Osteocyte (in vitro differentiated cells): ENCODE measurements around the gene GOLPH3L. TPM values are rescaled to one million over a fixed set of nuclear protein-coding genes. Genes with fewer than 3 reads are reported as not detected.
A peak's percentile ranks its signal among the peaks of the same experiment; 100 is the strongest.

Experiments
- DNase-seq: peaks from one replicate; pipeline ENCODE4 v3.0.0; 2021; ENCODE audit warnings: mixed read lengths; ENCODE audit not compliant: unreplicated experiment; ENCODE audit errors: extremely low spot score
- H3K27ac Mint-ChIP-seq: one replicate; pipeline ENCODE4 v1.8.0; 2021; ENCODE audit warnings: mild to moderate bottlenecking, mixed read lengths; ENCODE audit not compliant: unreplicated experiment
- H3K27me3 Mint-ChIP-seq: one replicate; pipeline ENCODE4 v1.8.0; 2021; ENCODE audit warnings: mixed read lengths; ENCODE audit not compliant: unreplicated experiment
- H3K36me3 Mint-ChIP-seq: one replicate; pipeline ENCODE4 v1.8.0; 2021; ENCODE audit warnings: mixed read lengths; ENCODE audit not compliant: unreplicated experiment
- H3K4me1 Mint-ChIP-seq: one replicate; pipeline ENCODE4 v1.8.0; 2021; ENCODE audit warnings: mixed read lengths; ENCODE audit not compliant: unreplicated experiment
- H3K4me3 Mint-ChIP-seq: one replicate; pipeline ENCODE4 v1.8.0; 2021; ENCODE audit warnings: mild to moderate bottlenecking, moderate library complexity, mixed read lengths; ENCODE audit not compliant: unreplicated experiment
- H3K9me3 Mint-ChIP-seq: one replicate; pipeline ENCODE4 v1.8.0; 2021; ENCODE audit warnings: mixed read lengths; ENCODE audit not compliant: unreplicated experiment
- total RNA-seq: library from RNA; stranded (reverse); gene quantifications from 2 replicates; pipeline ENCODE4 v1.2.1, GENCODE V29; 2021
- TF ChIP-seq, protein P1 (sequence below): fragments of 200-600 bp; sonication (generic); IDR thresholded peaks from 2 replicates; pipeline ENCODE4 v1.5.0; 2021; ENCODE audit warnings: antibody characterized with exemption, mild to moderate bottlenecking, moderate library complexity

GOLPH3L gene
- total RNA-seq, 1 donor from 2014 or later, result 27.4 TPM

DNA sequence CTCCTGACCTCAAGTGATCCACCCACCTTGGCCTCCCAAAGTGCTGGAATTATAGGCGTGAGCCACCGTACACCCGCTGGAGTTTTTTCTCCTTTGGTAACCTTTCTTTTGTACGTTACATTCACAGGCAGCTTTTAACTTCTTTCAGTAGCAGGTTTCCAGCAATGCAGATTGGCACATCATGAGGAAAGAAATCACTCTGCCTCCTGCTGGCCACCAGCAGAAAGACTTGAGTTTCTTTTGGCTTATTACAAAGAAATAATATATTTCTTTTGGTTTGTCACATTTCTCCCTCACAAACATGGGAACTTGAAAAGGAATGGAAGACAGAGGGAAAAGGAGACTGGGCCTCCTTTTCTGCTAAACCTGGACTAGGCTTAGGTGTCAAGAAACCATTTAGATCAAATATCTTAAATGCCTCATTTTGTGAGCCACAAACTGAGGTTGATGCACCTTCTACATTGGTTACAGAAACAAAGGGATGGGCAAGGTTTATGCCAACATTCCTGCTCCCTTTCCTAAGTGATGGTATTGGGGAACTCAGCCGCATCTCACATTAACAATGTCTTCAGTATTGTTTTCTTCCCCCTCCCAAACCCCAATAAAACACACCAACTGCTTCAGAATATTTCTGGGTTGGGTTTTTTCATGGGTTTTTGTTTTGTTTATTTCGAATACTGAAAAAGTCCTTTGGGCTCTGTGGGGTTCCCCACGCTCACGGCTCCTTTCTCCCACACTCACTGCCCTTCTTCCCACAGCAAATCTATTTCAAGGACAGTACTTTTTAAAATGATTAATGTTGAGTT, 75.3 kb downstream of the GOLPH3L start:
- H3K9me3 Mint-ChIP-seq, result no peaks in the 10 kb centered on the region
- TF ChIP-seq, protein P1, sequence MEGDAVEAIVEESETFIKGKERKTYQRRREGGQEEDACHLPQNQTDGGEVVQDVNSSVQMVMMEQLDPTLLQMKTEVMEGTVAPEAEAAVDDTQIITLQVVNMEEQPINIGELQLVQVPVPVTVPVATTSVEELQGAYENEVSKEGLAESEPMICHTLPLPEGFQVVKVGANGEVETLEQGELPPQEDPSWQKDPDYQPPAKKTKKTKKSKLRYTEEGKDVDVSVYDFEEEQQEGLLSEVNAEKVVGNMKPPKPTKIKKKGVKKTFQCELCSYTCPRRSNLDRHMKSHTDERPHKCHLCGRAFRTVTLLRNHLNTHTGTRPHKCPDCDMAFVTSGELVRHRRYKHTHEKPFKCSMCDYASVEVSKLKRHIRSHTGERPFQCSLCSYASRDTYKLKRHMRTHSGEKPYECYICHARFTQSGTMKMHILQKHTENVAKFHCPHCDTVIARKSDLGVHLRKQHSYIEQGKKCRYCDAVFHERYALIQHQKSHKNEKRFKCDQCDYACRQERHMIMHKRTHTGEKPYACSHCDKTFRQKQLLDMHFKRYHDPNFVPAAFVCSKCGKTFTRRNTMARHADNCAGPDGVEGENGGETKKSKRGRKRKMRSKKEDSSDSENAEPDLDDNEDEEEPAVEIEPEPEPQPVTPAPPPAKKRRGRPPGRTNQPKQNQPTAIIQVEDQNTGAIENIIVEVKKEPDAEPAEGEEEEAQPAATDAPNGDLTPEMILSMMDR, result peak; percentile 74
- DNase-seq, result no peak
- peaks cover 37% of the 10 kb centered on the region for H3K4me1 Mint-ChIP-seq
- no peak overlapping the region for H3K4me3 Mint-ChIP-seq
- H3K36me3 Mint-ChIP-seq, result peaks cover 38% of the 10 kb centered on the region
- H3K27ac Mint-ChIP-seq, result peak overlapping the region; percentile 39
- H3K27me3 Mint-ChIP-seq, result no peaks in the 10 kb centered on the region

DNA sequence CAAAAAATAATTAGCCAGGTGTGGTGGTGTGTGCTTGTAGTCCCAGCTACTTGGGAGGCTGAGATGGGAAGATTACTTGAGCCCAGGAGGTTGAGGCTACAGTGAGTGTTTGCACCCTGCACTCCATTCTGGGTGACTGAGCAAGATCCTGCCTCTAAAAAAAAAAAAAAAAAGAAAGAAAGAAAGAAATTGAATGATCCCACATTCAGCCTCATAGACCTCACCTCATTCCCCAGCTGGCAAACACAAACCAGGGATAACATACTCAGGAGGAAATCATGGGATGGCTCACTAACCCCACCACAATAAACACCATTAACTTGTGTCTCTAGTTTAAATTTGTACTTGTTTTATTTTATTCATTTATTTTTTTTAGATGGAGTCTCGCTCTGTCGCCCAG, 76.0 kb downstream of the GOLPH3L start:
- peaks cover 37% of the 10 kb centered on the region for H3K4me1 Mint-ChIP-seq
- TF ChIP-seq, protein P1, result no peak
- H3K4me3 Mint-ChIP-seq, result no peak overlapping the region
- H3K36me3 Mint-ChIP-seq, result peaks cover 41% of the 10 kb centered on the region
- DNase-seq, result no peak
- H3K9me3 Mint-ChIP-seq, result no peaks in the 10 kb centered on the region
- no peaks in the 10 kb centered on the region for H3K27me3 Mint-ChIP-seq
- no peak overlapping the region for H3K27ac Mint-ChIP-seq

DNA sequence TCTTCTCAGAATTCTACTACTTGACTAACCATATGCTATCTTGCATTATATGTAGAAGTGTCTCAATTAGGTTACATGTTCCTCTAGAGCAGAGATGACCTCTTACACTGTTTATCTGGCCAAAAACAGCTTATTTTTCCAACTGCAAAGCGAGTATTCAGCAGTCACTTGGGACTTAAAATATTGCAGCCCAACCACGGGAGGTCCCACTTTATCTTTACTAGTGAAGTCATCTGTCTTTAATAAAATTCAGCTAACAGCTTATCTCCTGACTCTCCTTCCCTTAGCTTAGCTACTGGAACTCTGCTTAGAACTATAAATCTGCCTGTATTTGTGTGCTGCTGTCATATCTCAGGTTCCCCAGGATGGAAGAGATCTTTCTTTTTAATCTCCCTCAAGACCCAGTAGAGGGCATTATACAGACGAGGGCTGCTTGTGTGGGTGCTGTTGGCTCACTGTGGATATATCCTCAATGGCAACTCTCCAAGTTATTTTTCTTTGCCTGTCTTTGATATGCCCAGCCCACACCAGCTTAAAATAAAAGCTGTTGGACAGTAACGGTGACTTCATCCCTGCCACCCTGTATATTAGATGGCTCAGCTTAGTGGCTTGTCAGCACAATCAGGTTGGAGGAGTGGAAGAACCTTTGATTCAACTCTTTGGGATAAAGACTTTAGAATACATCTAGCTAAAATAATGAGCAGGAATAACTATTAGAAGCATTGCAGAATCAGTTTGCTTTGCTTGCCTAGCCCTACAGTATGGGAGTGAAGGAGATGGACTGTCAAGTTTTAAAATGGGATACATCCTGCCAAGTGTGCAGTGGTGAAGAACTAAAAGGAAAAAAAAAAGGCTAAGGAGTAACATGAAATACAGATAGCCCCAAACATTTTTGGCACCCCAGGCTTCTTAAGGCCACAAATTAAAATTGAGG, 77.1 kb downstream of the GOLPH3L start:
- TF ChIP-seq, protein P1, result peak; percentile 53
- Mint-ChIP-seq H3K36me3 (peaks cover 45% of the 10 kb centered on the region), H3K4me3 (no peak overlapping the region), H3K27ac (peak overlapping the region; percentile 76), H3K9me3 (no peaks in the 10 kb centered on the region), H3K4me1 (peaks cover 38% of the 10 kb centered on the region), H3K27me3 (no peaks in the 10 kb centered on the region)
- DNase-seq, result no peak

DNA sequence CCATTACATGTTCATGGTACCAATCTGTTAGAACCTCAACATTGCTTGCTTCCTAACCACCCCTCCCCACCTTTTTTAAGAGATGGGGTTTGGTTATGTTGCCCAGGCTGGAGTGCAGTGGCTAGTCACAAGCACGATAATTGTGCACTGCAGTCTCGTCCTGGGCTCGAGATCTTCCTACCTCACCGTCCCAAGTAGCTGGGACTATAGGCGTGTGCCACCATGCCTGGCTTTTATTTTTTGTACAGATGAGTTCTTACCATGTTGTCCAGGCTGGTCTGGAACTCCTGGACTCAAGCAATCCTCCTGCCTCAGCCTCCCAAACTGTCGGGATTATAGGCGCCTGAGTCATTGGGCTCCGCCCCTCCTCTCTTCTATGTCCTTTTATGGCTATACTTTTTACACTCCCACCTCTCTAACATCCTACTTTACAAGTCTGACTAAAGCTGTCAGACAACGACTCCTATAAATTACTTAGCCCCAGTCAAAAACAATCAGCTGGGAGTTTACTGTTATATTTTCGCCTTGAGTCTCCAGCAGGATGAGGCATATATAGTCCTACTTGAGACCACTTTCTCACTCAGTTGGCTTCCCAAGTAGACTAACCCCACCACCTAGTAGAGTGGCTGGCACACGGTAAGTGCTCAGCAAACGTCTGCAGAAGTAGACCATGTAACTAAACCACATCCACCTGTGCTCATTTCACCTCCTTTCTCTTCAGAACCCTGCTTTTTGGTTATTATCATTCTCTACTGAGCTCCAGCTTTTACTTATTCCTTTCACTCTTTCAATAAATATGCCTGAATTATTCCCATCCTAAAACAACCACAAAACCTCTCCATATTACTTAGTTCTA, 81.4 kb downstream of the GOLPH3L start:
- no peaks in the 10 kb centered on the region for H3K9me3 Mint-ChIP-seq

More for the DNA sequence above, 81.4 kb downstream of the GOLPH3L start:
- H3K4me3 Mint-ChIP-seq, result no peak overlapping the region
- peaks cover 47% of the 10 kb centered on the region for H3K4me1 Mint-ChIP-seq
- TF ChIP-seq, protein P1, result no peak
- H3K27ac Mint-ChIP-seq, result peak overlapping the region; percentile 58
- H3K27me3 Mint-ChIP-seq, result no peaks in the 10 kb centered on the region
- no peak for DNase-seq
- peaks cover 30% of the 10 kb centered on the region for H3K36me3 Mint-ChIP-seq
